GM20000 (cell line): ENCODE data around the gene AQP7.

Source experiments
- DNase-seq: peaks from one replicate; pipeline ENCODE4 v3.0.0; 2012; ENCODE audit warnings: low spot score
- TF ChIP-seq, protein P1 (sequence below): IDR thresholded peaks from 2 replicates; pipeline ENCODE4 v1.5.1; 2012; ENCODE audit warnings: mild to moderate bottlenecking, control low read depth; ENCODE audit errors: extremely low read depth, missing control alignments

AQP7 gene

DNA sequence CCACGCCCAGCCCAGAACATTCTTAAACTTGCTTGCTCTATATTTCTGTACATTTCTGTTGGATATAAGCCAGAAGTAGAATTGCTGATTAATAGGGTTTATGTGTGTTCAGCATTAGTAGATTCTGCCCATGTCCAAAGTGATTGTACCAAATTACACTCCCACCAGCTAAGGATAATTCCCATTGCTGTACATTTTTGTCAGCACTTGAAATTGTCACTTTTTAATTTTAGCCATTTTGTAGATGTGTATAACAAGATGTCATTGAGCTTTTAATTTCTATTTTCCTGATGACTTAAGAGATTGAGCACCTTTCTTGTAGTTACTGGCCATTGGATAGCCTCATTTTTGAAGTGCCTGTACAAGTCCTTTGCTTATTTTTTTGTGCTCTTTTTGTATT is 46.4 kb downstream of the AQP7 start:
- TF ChIP-seq, protein P1, sequence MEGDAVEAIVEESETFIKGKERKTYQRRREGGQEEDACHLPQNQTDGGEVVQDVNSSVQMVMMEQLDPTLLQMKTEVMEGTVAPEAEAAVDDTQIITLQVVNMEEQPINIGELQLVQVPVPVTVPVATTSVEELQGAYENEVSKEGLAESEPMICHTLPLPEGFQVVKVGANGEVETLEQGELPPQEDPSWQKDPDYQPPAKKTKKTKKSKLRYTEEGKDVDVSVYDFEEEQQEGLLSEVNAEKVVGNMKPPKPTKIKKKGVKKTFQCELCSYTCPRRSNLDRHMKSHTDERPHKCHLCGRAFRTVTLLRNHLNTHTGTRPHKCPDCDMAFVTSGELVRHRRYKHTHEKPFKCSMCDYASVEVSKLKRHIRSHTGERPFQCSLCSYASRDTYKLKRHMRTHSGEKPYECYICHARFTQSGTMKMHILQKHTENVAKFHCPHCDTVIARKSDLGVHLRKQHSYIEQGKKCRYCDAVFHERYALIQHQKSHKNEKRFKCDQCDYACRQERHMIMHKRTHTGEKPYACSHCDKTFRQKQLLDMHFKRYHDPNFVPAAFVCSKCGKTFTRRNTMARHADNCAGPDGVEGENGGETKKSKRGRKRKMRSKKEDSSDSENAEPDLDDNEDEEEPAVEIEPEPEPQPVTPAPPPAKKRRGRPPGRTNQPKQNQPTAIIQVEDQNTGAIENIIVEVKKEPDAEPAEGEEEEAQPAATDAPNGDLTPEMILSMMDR, result no peak
- no peak for DNase-seq

DNA sequence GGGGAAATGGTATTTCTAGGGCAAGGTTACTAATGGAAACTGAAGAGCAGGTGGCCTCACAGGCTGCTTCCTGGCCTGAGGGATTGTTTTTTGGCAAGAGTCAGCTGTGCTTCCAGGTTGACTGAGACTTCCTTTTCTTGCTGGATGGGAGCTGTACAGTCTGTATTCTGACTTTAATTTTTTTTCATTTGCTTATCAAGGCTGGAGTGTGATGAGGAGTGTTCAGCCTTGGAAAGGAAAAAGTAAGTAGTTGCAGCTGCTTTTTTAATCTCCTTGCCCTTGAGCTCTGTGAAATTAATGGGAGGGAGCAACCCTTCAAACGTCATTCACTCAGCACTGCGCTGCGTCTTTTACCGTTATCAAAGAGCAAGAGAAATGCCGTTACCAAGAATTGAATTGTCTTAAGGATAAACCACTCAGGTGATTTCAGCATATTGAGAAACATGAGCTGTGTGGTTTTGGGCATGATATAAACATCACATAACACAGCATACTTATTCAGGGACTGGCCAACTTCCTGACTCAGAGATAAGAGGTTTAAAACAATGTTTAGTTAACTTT is 47.6 kb downstream of the AQP7 start:
- TF ChIP-seq, protein P1, result no peak
- no peak for DNase-seq

DNA sequence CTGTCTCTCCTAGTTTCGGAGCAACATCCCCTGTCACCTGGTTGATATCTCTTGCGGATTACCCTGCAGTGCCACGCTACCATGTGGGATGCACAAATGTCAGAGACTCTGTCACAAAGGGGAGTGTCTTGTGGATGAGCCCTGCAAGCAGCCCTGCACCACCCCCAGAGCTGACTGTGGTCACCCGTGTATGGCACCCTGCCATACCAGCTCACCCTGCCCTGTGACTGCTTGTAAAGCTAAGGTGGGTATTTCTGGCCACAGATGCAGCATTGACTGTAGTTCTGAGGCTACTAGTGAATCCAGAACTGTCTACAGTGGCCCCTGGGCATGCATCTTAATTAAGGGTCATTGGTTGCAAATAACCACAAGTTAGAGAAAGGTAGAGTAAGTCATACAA is 50.8 kb downstream of the AQP7 start:
- DNase-seq, result no peak
- TF ChIP-seq, protein P1, result no peak

DNA sequence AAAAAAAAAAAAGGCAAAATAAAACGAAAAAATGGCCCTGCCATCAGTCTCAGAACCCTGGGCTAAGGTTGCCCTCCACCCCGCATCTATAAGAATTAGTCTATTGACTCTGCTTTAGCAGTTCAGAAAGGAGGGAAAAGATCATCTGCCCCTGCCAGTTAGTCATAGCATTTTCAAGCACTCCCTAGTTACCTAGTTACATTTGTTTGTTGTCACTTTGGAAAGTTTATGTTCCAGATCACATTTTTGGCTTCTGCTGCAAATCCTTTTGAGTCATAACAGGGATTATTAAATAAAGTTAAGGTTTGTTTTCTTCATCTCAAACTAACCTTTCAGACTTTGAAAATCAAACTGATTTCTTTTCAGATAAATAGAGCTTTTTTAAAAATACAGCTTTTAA is 52.1 kb downstream of the AQP7 start:
- DNase-seq, result no peak
- TF ChIP-seq, protein P1, result no peak

DNA sequence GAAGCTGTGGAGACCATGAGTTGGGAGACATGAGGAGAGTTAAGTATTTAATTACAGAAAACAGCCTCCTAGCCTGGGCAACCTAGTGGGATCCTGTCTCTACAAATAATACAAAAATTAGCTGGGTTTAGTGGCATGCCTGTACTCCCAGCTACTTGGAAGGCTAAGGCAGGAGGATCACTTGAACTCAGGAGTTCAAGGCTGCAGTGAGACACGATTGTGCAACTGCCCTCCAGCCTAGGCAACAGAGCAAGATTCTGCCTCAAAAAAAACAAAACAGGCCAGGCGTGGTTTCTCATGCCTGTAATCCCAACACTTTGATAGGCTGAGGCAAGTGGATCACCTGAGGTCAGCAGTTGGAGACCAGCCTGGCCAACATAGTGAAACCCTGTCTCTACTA is 52.6 kb downstream of the AQP7 start:
- TF ChIP-seq, protein P1, result no peak
- no peak for DNase-seq

DNA sequence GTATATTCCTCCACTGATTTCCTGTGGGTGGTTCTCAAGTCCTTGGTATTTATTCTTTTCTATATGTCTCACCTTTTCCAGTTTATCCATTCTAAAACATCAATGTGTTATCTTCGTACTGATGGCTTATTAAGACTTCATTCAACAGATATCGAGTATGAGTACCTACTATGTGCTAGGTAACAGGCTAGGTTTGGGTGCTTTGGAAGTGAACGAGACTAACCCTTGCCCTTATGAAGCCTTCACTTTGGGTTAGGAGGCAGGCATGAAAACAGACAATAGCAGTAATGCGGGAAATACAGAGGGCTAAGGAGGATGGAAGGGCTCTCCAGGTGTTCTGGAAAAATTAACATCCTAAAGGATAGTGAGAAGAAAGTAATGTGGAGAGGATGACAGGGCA is 53.4 kb downstream of the AQP7 start:
- TF ChIP-seq, protein P1, result no peak
- no peak for DNase-seq

DNA sequence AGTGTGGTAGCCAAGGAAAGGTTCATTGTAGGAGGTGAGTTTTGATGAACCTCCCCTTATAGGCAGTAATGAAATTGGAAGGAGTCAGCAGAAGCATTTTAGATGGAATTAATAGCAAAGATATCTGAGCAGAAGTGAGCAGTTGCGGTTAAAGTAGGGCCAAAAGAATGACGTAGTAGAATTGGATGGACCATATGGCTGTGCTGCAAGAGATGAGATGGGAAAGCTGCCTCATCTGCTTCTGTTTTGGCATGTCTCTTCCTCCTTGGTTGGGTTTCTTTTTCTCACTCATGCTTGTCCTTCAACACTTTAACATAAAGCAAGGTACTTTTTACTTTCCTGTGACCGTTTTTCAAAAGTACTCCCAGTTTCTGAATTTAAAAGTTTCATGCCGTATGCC is 55.8 kb downstream of the AQP7 start:
- TF ChIP-seq, protein P1, result no peak
- no peak for DNase-seq
